ENCODE results near the gene FGD4. TPM values are rescaled to one million over a fixed set of nuclear protein-coding genes. Genes with fewer than 3 reads are reported as not detected.

The FGD4 gene
- total and polyA plus RNA-seq, 2 donors from 2014 or later, result 4.9 to 55.5 TPM

DNA sequence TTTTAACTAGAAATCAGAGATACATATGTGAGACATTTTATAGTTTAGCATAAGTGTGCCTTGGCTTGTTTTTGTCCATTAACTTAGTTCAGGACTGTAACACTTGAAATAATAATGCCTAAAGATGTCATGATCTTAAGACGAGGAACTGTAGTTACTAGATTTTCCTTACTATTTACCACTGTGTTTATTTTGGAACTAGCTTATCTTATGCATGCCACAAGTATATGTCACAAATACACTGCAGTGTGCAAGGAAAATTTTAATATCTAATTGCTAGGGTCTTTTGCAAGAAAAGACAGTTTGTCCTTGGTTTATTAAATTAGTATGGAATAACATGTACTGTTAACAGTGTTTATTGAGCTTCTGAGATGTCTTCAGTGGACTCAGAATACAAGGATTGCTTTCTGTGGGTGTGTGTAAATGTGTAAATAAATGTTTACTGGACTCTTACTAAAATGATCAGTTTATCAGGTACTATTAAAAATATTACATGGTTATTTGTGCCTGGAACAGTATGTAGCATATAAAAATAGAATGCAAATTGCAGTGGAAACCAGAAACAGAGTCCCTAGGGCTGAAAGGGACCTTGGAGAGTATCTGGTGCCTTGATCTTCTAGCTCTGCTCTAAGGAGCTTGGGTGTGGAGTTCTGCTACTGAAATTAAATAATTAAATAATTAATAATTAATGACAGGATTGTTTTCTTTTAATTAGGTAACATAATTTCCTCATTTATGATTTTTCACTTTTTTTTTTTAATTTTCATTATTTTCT, 58.1 kb downstream of the FGD4 start:
- no peak for TF ChIP-seq CTCF (IDR thresholded peaks at IDR 0.05; ENCODE audit: borderline replicate concordance, extremely low read depth, insufficient read depth)
- no peak overlapping the region for H3K27ac ChIP-seq (ENCODE audit: low read depth in 2 of 2, low read length in 2 of 2)
- peaks cover 0 to 24% (median 9%) of the 10 kb centered on the region in 3 donors for H3K4me1 ChIP-seq (ENCODE audit: control insufficient read depth in 2 of 3, insufficient read depth in 2 of 3, low read depth in 1 of 3, low read length in 3 of 3)
- peak; percentile 13 for FAIRE-seq
- intact Hi-C loops (cut with DNase I), result loop anchor here (10.0 kb wide), 1 partner anchor 197 kb away; no protein-coding TSS in a partner anchor
- H3K9ac ChIP-seq (ENCODE audit: low read length in 3 of 3), result no peak overlapping the region
- H3K27me3 ChIP-seq (ENCODE audit: control insufficient read depth, insufficient read depth, low read length), result no peaks in the 10 kb centered on the region
- no peaks in the 10 kb centered on the region for H3K36me3 ChIP-seq (ENCODE audit: control insufficient read depth in 2 of 3, insufficient read depth in 3 of 3, low read length in 3 of 3)
- H3K9me3 ChIP-seq (ENCODE audit: control insufficient read depth in 2 of 3, insufficient read depth in 1 of 3, low read length in 3 of 3), result no peaks in the 10 kb centered on the region
- DNase-seq, result no peak
- no peak overlapping the region for H3K4me3 ChIP-seq (ENCODE audit: low read length in 3 of 3)

DNA sequence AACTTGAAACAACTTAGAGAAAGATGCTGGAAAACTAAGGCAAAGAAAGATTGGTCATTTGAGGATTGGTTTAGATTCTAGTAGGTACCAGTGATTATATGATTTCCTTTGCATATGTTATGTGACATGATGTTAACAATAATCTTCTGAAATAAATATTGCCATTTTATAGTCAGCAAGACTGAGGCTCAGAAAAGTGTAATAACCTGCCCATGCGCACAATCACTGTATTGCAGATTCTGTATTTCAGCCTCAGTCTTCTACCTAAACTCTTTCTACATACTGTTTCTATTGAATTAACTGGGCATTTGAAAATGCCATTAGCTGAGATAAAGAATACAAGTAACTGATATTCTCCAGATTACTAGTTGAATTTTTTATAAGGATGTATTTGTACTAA, 61.3 kb downstream of the FGD4 start:
- Histone ChIP-seq H3K36me3 (ENCODE audit: control insufficient read depth in 2 of 3, insufficient read depth in 3 of 3, low read length in 3 of 3) (no peaks in the 10 kb centered on the region), H3K9me3 (ENCODE audit: control insufficient read depth in 2 of 3, insufficient read depth in 1 of 3, low read length in 3 of 3) (no peaks in the 10 kb centered on the region)
- intact Hi-C loops (cut with DNase I), result no loop called here

DNA sequence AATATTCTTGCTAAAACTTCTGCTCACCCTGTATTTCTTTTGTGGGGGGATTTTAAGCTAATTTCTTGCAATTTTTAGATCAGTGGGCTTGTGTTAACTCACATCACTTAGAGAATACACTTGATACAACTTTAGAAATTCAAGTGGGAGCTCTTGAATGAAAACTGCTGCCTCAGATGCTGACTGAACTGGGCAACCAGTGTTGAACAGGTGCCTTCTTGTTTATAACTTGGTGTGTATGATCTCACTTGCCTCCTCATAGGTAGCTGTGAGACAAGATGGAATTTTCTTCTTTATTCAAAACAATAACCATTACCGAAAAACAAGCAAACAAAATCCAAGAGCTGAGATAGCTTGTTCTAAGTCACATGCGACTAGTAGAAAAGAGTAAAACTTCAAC, 63.5 kb downstream of the FGD4 start:
- intact Hi-C loops (cut with DNase I), result no loop called here
- FAIRE-seq, result no peak
- TF ChIP-seq CTCF (IDR thresholded peaks at IDR 0.05; ENCODE audit: borderline replicate concordance, extremely low read depth, insufficient read depth), result no peak
- no peaks in the 10 kb centered on the region for H3K9me3 ChIP-seq (ENCODE audit: control insufficient read depth in 2 of 3, insufficient read depth in 1 of 3, low read length in 3 of 3)
- H3K27ac ChIP-seq (ENCODE audit: low read depth in 2 of 2, low read length in 2 of 2), result no peak overlapping the region
- no peak for DNase-seq
- no peak overlapping the region for H3K4me3 ChIP-seq (ENCODE audit: low read length in 3 of 3)
- no peaks in the 10 kb centered on the region for H3K36me3 ChIP-seq (ENCODE audit: control insufficient read depth in 2 of 3, insufficient read depth in 3 of 3, low read length in 3 of 3)
- peaks cover 0 to 2% (median 0%) of the 10 kb centered on the region in 3 donors for H3K4me1 ChIP-seq (ENCODE audit: control insufficient read depth in 2 of 3, insufficient read depth in 2 of 3, low read depth in 1 of 3, low read length in 3 of 3)
- no peaks in the 10 kb centered on the region for H3K27me3 ChIP-seq (ENCODE audit: control insufficient read depth, insufficient read depth, low read length)
- no peak overlapping the region for H3K9ac ChIP-seq (ENCODE audit: low read length in 3 of 3)

More for the DNA sequence above, 61.3 kb downstream of the FGD4 start:
- H3K27ac ChIP-seq (ENCODE audit: low read depth in 2 of 2, low read length in 2 of 2), result no peak overlapping the region
- no peaks in the 10 kb centered on the region for H3K27me3 ChIP-seq (ENCODE audit: control insufficient read depth, insufficient read depth, low read length)
- no peak overlapping the region for H3K9ac ChIP-seq (ENCODE audit: low read length in 3 of 3)
- H3K4me3 ChIP-seq (ENCODE audit: low read length in 3 of 3), result no peak overlapping the region
- FAIRE-seq (no peak), DNase-seq (no peak)
- no peak for TF ChIP-seq CTCF (IDR thresholded peaks at IDR 0.05; ENCODE audit: borderline replicate concordance, extremely low read depth, insufficient read depth)
- peaks cover 0 to 9% (median 9%) of the 10 kb centered on the region in 3 donors for H3K4me1 ChIP-seq (ENCODE audit: control insufficient read depth in 2 of 3, insufficient read depth in 2 of 3, low read depth in 1 of 3, low read length in 3 of 3)

Measured in kidney (tissue), 14 donors.